ENCODE data around the gene MEIS1. TPM values are rescaled to one million over a fixed set of nuclear protein-coding genes. Genes with fewer than 3 reads are reported as not detected.

MEIS1 gene
- total RNA-seq, 1 experiment from 2014 or later, result 0.66 TPM

- TF ChIP-seq, protein P1, sequence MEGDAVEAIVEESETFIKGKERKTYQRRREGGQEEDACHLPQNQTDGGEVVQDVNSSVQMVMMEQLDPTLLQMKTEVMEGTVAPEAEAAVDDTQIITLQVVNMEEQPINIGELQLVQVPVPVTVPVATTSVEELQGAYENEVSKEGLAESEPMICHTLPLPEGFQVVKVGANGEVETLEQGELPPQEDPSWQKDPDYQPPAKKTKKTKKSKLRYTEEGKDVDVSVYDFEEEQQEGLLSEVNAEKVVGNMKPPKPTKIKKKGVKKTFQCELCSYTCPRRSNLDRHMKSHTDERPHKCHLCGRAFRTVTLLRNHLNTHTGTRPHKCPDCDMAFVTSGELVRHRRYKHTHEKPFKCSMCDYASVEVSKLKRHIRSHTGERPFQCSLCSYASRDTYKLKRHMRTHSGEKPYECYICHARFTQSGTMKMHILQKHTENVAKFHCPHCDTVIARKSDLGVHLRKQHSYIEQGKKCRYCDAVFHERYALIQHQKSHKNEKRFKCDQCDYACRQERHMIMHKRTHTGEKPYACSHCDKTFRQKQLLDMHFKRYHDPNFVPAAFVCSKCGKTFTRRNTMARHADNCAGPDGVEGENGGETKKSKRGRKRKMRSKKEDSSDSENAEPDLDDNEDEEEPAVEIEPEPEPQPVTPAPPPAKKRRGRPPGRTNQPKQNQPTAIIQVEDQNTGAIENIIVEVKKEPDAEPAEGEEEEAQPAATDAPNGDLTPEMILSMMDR (conservative IDR thresholded peaks at IDR 0.05), result no peak
- Histone ChIP-seq H2BK12ac (ENCODE audit: insufficient read length, low read depth, low read length) (no peak overlapping the region), H3K27ac (ENCODE audit: insufficient read length, low read depth, low read length) (no peak overlapping the region), H2AFZ (ENCODE audit: low read length) (no peak overlapping the region), H3K9ac (ENCODE audit: extremely low read depth, insufficient read length, low read length) (no peak overlapping the region), H2BK120ac (ENCODE audit: low read depth, low read length, poor library complexity, severe bottlenecking) (no peak overlapping the region), H4K20me1 (ENCODE audit: control insufficient read depth, insufficient read depth, insufficient read length) (no peaks in the 10 kb centered on the region), H2AK5ac (ENCODE audit: insufficient read length, low read length) (no peak overlapping the region), H2BK20ac (ENCODE audit: low read depth, low read length, poor library complexity, severe bottlenecking) (no peak overlapping the region), H2BK15ac (ENCODE audit: low read depth, low read length) (no peak overlapping the region), H3K4me2 (ENCODE audit: insufficient read depth, insufficient read length, low read length) (no peak overlapping the region), H3T11ph (ENCODE audit: low read length) (no peak overlapping the region), H4K5ac (ENCODE audit: insufficient read length, low read depth, low read length) (no peak overlapping the region), H3K23me2 (ENCODE audit: insufficient read length, low read depth, low read length, poor library complexity, severe bottlenecking) (no peaks in the 10 kb centered on the region), H3K18ac (ENCODE audit: insufficient read length, low read depth, low read length) (no peak overlapping the region), H4K91ac (ENCODE audit: insufficient read length, low read depth, low read length) (no peak overlapping the region), H3K9me3 (ENCODE audit: control insufficient read depth, low read depth, low read length) (no peaks in the 10 kb centered on the region), H3K14ac (ENCODE audit: insufficient read depth, low read length) (no peak overlapping the region), H3K56ac (ENCODE audit: insufficient read length, low read depth, low read length) (no peak overlapping the region), H3K4me1 (ENCODE audit: insufficient read depth, low read length) (no peaks in the 10 kb centered on the region), H4K8ac (replicated peaks; ENCODE audit: insufficient read length, low read depth, low read length) (no peak overlapping the region), H3K27me3 (ENCODE audit: insufficient read depth, low read length) (no peaks in the 10 kb centered on the region), H2BK5ac (ENCODE audit: insufficient read length, low read length) (no peak overlapping the region), H3K23ac (ENCODE audit: insufficient read length, low read depth, low read length) (no peak overlapping the region), H3K4ac (ENCODE audit: low read depth, low read length) (no peak overlapping the region), H3K79me2 (ENCODE audit: insufficient read depth, low read length) (no peaks in the 10 kb centered on the region), H3K79me1 (ENCODE audit: insufficient read depth, low read depth, low read length, poor library complexity, severe bottlenecking) (no peaks in the 10 kb centered on the region)
- peaks cover 4% of the 10 kb centered on the region in 2 experiments for H3K4me1 Mint-ChIP-seq
- WGBS (ENCODE audit: extremely low coverage, insufficient read length, low lambda C conversion rate), result no CpG with 5 or more reads among the region's 4 CpGs
- H3K9me3 Mint-ChIP-seq, result peaks cover 9 to 21% of the 10 kb centered on the region in 2 experiments
- H3K36me3 Mint-ChIP-seq (ENCODE audit: insufficient read depth in 1 of 3, low read depth in 3 of 3), result peaks cover 0 to 11% (median 1%) of the 10 kb centered on the region in 3 experiments; a peak in 4 of 7 replicates
- DNase-seq, result no peak
- H3K27me3 Mint-ChIP-seq (ENCODE audit: low read depth), result peaks cover 11% of the 10 kb centered on the region
- H3K4me3 Mint-ChIP-seq, result no peak overlapping the region
- no peak overlapping the region for H3K27ac Mint-ChIP-seq
Observed at GRCh38 chr2:66601624-66602023, 166.7 kb downstream of the MEIS1 start.

All from H9 (cell line).